Neuron (in vitro differentiated cells): ENCODE data around the gene HPRT1.
A peak's percentile ranks its signal among the peaks of the same experiment; 100 is the strongest.
"Not testable (repeated sequence)": the region's sequence is repeated elsewhere in the genome, so short reads cannot be mapped to it uniquely, and the experiment has no call there.

Source experiments
- H2AFZ ChIP-seq: one replicate; pipeline ENCODE4 v1.6.1; 2013; ENCODE audit warnings: low read depth, mild to moderate bottlenecking, inconsistent platforms, low read length, moderate library complexity
- H3K27me3 ChIP-seq: one replicate; pipeline ENCODE4 v1.6.1; 2013; ENCODE audit warnings: low read length; ENCODE audit not compliant: insufficient read depth
- H3K36me3 ChIP-seq: one replicate; pipeline ENCODE4 v1.6.1; 2013; ENCODE audit warnings: low read length; ENCODE audit not compliant: insufficient read depth
- H3K4me1 ChIP-seq: one replicate; pipeline ENCODE4 v1.6.1; 2013; ENCODE audit warnings: low read length; ENCODE audit not compliant: insufficient read depth
- H3K4me3 ChIP-seq: 2 replicates; pipeline ENCODE4 v1.5.1; 2013; ENCODE audit warnings: mild to moderate bottlenecking, low read length, moderate library complexity
- H3K9me3 ChIP-seq: one replicate; pipeline ENCODE4 v1.6.1; 2013; ENCODE audit warnings: low read length

HPRT1 gene

GRCh38 chrX:134454506-134454905, 5.5 kb upstream of the HPRT1 start:
- Histone ChIP-seq H3K9me3 (no peaks in the 10 kb centered on the region), H3K36me3 (no peaks in the 10 kb centered on the region), H3K4me1 (no peaks in the 10 kb centered on the region), H3K4me3 (no peak overlapping the region), H2AFZ (no peak overlapping the region), H3K27me3 (no peaks in the 10 kb centered on the region)

- H3K27me3 ChIP-seq: no peaks in the 10 kb centered on the region
- H3K4me1 ChIP-seq: no peaks in the 10 kb centered on the region
- H3K9me3 ChIP-seq: no peaks in the 10 kb centered on the region
- H3K4me3 ChIP-seq: no peak overlapping the region
- no peak overlapping the region for H2AFZ ChIP-seq
- no peaks in the 10 kb centered on the region for H3K36me3 ChIP-seq
Measured at GRCh38 chrX:134457708-134458107, 2.3 kb upstream of the HPRT1 start.

GRCh38 chrX:134459683-134460004, 321 bp upstream of the HPRT1 start:
- H3K4me3 ChIP-seq: peak overlapping the region; percentile 56
- no peaks in the 10 kb centered on the region for H3K9me3 ChIP-seq
- no peaks in the 10 kb centered on the region for H3K36me3 ChIP-seq
- no peaks in the 10 kb centered on the region for H3K27me3 ChIP-seq
- no peaks in the 10 kb centered on the region for H3K4me1 ChIP-seq
- H2AFZ ChIP-seq: peak overlapping the region; percentile 76

DNA sequence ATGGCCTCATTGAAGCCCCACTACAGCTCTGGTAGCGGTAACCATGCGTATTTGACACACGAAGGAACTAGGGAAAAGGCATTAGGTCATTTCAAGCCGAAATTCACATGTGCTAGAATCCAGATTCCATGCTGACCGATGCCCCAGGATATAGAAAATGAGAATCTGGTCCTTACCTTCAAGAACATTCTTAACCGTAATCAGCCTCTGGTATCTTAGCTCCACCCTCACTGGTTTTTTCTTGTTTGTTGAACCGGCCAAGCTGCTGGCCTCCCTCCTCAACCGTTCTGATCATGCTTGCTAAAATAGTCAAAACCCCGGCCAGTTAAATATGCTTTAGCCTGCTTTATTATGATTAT, 876 bp downstream of the HPRT1 start:
- no peaks in the 10 kb centered on the region for H3K4me1 ChIP-seq
- no peaks in the 10 kb centered on the region for H3K27me3 ChIP-seq
- no peaks in the 10 kb centered on the region for H3K9me3 ChIP-seq

DNA sequence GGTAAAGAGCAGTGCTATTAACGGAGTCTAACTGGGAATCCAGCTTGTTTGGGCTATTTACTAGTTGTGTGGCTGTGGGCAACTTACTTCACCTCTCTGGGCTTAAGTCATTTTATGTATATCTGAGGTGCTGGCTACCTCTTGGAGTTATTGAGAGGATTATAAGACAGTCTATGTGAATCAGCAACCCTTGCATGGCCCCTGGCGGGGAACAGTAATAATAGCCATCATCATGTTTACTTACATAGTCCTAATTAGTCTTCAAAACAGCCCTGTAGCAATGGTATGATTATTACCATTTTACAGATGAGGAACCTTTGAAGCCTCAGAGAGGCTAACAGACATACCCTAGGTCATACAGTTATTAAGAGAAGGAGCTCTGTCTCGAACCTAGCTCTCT, 1.5 kb downstream of the HPRT1 start:
- Histone ChIP-seq H3K36me3 (no peaks in the 10 kb centered on the region), H3K4me1 (no peaks in the 10 kb centered on the region), H3K9me3 (no peaks in the 10 kb centered on the region), H2AFZ (no peak overlapping the region), H3K4me3 (peak overlapping the region; percentile 56), H3K27me3 (no peaks in the 10 kb centered on the region)

More for the DNA sequence above, 876 bp downstream of the HPRT1 start:
- Histone ChIP-seq H3K36me3 (no peaks in the 10 kb centered on the region), H2AFZ (no peak overlapping the region), H3K4me3 (peak overlapping the region; percentile 56)

- Histone ChIP-seq H3K9me3 (no peaks in the 10 kb centered on the region), H2AFZ (no peak overlapping the region), H3K4me3 (no peak overlapping the region), H3K36me3 (no peaks in the 10 kb centered on the region), H3K4me1 (no peaks in the 10 kb centered on the region), H3K27me3 (no peaks in the 10 kb centered on the region)
Measured at GRCh38 chrX:134462927-134463326, 3.0 kb downstream of the HPRT1 start.

GRCh38 chrX:134464453-134464852, 4.5 kb downstream of the HPRT1 start:
- not testable (repeated sequence) for H3K36me3 ChIP-seq, H3K27me3 ChIP-seq, H3K9me3 ChIP-seq, H2AFZ ChIP-seq, H3K4me1 ChIP-seq, H3K4me3 ChIP-seq

DNA sequence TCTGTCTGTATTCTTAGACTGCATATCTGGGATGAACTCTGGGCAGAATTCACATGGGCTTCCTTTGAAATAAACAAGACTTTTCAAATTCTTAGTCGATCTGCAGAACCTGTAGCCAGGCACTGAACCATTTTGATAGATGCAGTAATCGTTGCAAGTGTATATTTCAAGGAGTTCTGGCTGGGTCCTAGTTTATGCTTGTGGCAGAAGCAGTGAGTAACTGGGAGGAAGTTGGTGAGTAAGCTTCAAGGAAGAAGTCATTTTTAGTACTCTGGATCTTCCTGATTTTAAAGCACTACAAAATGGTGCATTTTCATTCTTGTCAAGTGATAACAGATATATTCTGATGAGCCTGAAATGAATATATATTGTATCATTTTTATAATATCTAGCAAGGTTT, 9.5 kb downstream of the HPRT1 start:
- H3K36me3 ChIP-seq: peaks cover 1% of the 10 kb centered on the region

GRCh38 chrX:134470013-134470412, 10.0 kb downstream of the HPRT1 start:
- no peak overlapping the region for H2AFZ ChIP-seq
- no peaks in the 10 kb centered on the region for H3K9me3 ChIP-seq
- H3K4me3 ChIP-seq: no peak overlapping the region
- no peaks in the 10 kb centered on the region for H3K4me1 ChIP-seq
- no peaks in the 10 kb centered on the region for H3K27me3 ChIP-seq
- peaks cover 1% of the 10 kb centered on the region for H3K36me3 ChIP-seq

More for the DNA sequence above, 9.5 kb downstream of the HPRT1 start:
- Histone ChIP-seq H3K27me3 (no peaks in the 10 kb centered on the region), H2AFZ (no peak overlapping the region), H3K4me1 (no peaks in the 10 kb centered on the region), H3K4me3 (no peak overlapping the region), H3K9me3 (no peaks in the 10 kb centered on the region)

DNA sequence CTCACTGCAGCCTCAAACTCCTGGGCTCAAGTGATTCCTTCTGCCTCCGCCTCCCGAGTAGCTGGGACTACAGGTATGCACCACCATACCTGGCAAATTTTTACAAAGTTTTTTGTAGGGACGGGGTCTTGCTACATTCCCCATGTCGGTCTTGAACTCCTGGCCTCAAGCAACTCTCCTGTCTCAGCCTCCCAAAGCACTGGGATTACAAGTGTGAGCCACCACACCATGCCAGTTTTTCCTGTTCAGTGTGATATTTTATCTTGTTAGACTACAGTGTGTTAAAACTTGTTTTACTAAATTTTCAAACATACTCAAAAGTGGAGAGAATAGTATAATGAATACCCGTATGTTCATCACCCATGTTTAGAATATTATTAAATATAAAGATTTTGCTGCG, 12.1 kb downstream of the HPRT1 start:
- H3K9me3 ChIP-seq: no peaks in the 10 kb centered on the region
- no peaks in the 10 kb centered on the region for H3K4me1 ChIP-seq

GRCh38 chrX:134476284-134476683, 16.3 kb downstream of the HPRT1 start:
- no peak overlapping the region for H2AFZ ChIP-seq
- H3K36me3 ChIP-seq: peaks cover 12% of the 10 kb centered on the region
- H3K9me3 ChIP-seq: no peaks in the 10 kb centered on the region
- no peak overlapping the region for H3K4me3 ChIP-seq
- no peaks in the 10 kb centered on the region for H3K4me1 ChIP-seq
- H3K27me3 ChIP-seq: no peaks in the 10 kb centered on the region

More for the DNA sequence above, 12.1 kb downstream of the HPRT1 start:
- Histone ChIP-seq H3K4me3 (no peak overlapping the region), H3K27me3 (no peaks in the 10 kb centered on the region), H2AFZ (no peak overlapping the region), H3K36me3 (peaks cover 10% of the 10 kb centered on the region)

GRCh38 chrX:134478374-134478773, 18.4 kb downstream of the HPRT1 start:
- Histone ChIP-seq H3K4me1 (no peaks in the 10 kb centered on the region), H3K27me3 (no peaks in the 10 kb centered on the region), H3K9me3 (no peaks in the 10 kb centered on the region), H2AFZ (no peak overlapping the region), H3K36me3 (peaks cover 12% of the 10 kb centered on the region), H3K4me3 (no peak overlapping the region)

- no peaks in the 10 kb centered on the region for H3K9me3 ChIP-seq
- H3K4me1 ChIP-seq: no peaks in the 10 kb centered on the region
- no peaks in the 10 kb centered on the region for H3K27me3 ChIP-seq
- H3K36me3 ChIP-seq: peaks cover 11% of the 10 kb centered on the region
- no peak overlapping the region for H2AFZ ChIP-seq
- no peak overlapping the region for H3K4me3 ChIP-seq
Measured at GRCh38 chrX:134480061-134480460, 20.1 kb downstream of the HPRT1 start.

- H3K4me1 ChIP-seq: no peaks in the 10 kb centered on the region
- no peak overlapping the region for H2AFZ ChIP-seq
- H3K36me3 ChIP-seq: peaks cover 7% of the 10 kb centered on the region
- H3K27me3 ChIP-seq: no peaks in the 10 kb centered on the region
- H3K9me3 ChIP-seq: no peaks in the 10 kb centered on the region
- no peak overlapping the region for H3K4me3 ChIP-seq
Measured at GRCh38 chrX:134481339-134481738, 21.4 kb downstream of the HPRT1 start.
